Stimulated activated CD4-positive, alpha-beta T cell treated with anti-CD3 and anti-CD28 coated beads, Interleukin-2, amount 100 ng/mL, for 24 hours (primary cell): ENCODE data around the gene PLEKHG5.

Source experiments
- DNase-seq, 2 donors: peaks; one replicate each; pipeline ENCODE4 v3.0.0-alpha.2; 2020

The PLEKHG5 gene

DNA sequence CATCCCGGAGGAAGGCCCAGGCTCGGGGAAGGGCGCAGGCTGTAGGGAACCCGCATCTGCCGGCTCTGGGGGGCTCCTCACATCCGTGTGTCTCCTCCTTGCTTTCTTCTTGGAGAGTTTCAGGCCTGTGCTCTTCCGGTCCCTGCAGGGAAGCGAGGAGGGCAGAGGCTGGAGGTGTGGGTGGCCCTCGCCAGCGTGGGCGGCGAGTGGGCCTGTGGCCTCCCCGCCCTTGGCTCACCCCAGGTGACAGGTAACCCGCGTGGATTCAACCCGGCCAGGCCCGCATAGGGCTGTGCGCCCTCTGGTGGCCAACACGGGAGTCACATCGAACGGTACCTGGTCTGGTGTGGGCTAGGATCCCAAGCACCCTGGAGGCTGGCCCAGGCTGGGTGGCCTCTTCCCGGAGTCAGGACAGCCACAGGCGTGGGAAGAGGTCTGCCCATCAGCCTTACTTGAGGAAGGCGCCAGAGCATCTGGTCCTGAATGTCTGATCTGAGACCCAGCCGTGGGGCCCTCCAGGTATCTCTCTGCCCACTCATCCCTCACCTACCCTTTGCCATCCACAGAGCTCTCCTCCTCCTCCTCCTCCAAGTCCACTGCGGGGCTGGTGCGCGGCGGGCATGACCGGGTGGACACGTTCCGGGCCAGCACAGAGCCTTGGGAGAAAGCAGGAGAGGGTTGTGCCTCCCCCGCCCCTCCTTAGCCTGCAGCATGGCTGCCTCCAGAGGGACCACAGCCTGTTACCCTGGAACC is 15.9 kb downstream of the PLEKHG5 start:
- peak; percentile 82 to 83 for DNase-seq

DNA sequence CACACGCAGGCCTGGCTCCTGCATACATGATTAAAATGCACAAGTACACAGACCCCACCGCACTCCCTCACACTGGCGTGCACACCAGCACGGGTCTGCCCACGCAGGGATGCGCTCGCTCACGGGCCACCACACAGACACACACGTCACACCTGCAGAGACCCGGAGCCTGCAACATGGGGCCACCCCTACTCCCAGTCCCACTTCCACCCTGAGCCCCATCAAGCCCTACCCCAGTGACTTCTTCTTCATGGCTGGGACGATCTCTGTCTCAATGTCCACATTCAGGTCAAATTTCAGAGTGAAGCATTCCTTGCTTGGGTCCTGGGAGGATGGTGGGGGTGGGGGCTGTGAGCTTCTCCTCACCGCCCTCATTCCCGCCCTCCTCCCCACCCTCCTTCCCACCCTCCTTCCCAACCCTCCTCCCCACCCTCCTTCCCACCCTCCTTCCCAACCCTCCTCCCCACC is 16.6 kb downstream of the PLEKHG5 start:
- DNase-seq: no peak

DNA sequence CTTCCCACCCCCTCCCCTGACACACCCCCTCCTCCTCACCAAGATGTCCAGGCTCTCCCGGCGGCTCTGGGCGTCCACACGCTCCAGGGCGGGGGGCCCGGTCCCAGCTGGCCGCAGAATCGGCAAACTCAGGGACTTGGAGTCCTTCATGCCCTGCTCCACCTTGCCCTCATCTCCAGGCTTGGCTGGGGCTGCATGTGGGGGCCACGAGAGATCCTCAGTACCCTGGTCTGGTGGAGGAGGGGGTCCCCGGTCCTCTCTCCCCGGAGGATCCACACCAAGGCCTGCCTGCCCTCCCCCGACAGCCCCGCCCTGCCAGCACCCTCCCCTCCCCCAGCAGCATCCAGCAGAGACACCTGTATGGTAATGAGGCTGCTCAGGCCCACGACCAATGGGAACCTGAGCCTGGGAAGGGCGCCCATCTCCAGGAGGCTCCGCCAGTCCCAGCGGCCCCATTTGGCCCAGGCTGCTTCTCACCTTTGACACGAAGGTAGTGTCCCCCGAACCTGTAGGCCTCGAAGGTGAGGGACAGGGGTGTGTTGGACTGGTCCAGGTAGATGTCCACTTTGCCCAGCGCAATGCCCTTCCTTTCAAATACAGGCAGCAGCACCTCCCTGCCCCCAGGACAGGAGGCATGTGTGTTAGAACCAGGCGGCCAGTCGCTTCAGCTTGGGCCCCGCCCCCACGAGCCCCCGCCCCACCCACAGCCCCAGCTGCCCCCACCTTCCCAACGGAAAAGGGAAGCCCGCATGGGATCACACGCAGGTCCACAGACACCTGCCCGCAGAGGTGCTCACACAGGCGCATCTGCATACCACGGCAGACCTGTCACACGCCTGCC is 17.3 kb downstream of the PLEKHG5 start:
- no peak for DNase-seq

DNA sequence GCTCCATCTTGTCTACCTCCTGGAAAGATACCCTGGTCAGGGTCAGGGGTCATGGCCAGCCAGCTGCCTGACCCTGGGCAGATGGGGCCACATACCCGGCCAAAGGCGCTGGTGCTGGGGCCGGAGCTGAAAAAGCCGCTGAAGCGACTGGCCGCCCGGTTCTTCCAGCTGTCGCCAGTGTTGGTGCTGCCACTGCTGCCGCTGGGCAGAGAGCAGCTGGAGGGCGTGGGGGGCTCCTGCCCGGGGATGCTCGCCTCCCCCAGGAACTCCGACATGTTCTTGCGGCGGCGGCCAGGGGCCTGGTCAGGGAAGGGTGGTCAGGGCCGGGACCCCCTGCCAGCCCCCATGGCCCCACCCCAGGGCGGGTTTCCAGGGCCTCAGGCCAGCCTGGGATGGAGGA is 18.3 kb downstream of the PLEKHG5 start:
- no peak for DNase-seq

DNA sequence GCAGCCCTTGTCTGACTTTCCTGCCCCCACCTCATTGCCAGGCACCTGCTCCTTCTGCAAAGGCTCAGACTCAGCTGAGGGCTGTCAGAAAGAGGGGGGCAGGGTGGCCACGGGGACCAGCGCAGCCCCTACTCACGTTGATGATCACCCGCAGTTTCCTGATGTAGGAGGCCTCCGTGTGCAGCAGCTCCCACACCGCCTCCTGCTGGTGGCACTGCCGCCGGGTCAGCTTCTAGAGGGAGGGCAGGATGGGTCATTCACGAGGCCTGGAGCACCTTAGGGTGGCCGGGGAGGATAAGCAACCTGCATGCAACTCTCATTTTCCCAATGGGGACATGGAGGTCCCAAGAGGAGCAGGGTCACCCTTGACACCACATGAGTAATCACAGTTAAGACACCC is 19.1 kb downstream of the PLEKHG5 start:
- no peak for DNase-seq

DNA sequence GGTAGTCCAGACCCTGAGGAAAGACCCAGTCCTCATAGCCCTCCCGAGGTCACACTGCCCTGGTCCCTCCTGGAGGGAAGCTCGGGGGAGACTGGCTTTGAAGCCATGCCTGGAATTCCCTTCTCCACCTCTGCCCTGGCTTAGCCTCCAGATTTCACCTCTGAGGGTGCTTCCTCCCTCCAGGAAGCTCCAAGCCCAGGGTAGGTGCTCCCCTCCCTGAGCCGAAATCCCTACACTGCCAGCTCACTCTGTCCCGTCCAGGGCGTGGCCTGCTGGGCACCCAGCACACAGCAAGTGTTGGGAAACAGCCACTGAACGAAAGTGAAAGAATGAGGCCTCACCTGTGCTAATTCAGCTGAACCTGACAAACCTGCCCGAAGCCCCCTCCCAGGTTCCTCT is 19.5 kb downstream of the PLEKHG5 start:
- no peak for DNase-seq

DNA sequence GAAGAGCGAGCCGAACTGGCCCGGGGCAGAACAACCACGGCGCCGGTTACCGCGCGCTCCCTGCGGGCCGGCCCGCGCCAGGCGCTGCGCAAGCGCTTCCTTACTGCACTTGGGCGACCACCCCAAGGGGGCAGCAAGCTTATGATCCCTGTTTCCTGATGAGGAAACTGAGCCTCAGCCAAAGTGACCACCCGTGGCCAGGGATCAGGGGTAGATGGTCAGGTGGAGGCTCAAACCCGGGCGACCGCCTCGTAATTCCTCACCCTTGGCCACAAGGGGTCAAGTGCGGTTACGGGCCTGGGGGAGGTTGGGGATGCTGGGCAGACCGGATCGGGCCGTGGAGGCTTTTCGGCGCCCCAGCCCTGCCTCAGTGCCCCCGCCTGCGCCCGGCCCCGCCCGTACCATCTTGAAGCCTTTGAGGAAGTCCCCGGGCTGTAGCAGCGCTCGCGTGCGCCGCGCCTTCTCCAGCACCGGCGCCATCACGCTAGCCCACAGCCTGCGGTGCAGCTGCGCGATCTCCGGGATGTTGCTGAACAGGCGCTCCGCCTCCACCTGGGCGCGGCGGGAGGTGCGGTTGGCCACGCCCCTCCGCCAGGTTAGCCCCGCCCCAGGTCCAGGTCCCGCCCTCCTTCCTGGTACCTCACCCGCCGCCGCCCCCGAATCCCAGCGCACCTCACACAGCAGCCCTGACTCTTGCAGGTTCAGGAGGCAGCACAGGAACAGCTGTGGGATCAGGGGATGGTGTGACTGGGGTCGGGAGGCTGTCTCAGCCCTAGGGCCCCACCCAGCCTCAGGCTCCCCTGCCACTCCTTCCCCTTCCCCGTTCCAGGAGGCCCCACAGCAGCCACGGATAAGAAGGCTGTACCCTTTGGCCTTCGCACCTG is 20.1 kb downstream of the PLEKHG5 start:
- no peak for DNase-seq

DNA sequence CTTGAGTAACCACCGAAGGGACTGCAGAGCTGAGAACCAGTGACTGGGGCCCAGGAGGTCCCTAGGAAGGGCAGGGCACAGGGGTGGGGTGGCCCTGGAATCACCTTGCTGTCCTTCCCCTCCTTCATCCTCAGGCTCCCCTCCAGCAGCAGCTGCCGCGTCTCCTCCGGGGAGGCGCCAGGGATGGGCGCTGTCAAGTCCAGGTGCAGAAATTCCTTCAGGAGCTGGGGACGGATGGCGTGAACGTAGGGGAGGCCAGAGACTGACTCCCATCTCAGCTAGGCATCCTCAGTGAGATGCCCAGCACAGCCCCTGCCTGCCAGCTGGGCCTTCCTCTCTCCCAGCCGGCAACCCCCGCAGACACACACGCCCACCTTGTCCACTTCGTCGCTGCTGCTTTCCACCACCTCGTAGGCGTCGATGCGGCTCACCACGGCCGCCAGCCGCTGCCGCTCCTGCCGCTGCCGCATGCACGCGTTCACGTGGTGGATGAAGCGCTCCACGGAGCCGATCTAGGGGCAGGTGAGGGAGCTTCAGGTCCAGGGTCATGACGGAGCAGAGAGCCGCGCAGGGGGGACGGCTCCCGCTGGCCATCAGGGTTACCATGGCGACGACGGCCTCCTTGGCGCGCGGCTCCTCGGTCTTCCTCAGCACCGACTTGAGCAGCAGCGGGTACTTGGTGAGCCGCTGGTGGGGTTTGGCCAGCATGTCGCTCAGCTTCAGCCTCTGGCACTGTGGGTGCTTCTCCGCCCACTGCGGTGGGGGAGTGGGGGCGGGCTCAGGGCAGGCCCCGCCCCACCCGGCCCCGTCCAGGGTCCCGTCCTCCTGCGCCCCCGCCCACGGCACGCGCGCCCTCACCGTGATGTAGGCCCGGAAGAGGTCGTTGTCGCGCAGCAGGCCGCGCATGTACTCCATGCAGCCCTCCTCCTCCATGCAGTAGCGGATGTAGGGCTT is 21.1 kb downstream of the PLEKHG5 start:
- no peak for DNase-seq

DNA sequence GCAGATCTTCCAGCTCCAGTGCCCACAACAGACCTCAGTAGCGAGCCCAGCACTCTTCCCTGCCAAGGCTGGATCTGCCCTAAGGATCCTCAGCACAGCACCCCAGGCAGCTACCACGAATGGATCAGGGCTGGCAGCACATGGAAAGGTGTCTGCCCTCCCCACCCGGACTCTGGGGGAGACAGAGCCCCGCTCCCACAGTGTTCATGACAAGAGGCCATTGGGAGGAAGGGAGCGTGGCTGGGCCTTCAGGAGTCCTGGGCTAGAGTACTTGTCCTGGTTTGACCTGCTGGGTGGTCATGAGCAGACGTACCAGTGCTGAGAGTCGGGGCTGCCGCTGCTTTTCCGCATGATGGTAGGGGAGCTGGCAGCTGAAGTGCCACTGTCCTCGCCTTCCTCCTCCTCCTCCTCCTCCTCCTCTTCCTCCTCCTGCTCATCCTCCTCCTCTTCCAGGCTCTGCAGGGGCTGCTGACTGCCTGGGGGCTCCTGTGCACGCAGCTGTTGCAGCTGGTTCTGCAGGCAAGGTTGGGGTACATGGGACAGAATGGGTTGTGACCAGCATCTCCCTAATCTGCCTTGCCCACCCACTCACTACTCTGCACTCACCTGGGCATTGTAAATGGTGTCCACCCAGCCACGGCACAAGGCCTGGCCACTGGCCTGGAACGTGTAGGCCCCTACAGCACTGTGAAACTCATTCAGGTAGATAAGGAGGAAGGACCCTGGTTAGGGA is 22.6 kb downstream of the PLEKHG5 start:
- DNase-seq: no peak

DNA sequence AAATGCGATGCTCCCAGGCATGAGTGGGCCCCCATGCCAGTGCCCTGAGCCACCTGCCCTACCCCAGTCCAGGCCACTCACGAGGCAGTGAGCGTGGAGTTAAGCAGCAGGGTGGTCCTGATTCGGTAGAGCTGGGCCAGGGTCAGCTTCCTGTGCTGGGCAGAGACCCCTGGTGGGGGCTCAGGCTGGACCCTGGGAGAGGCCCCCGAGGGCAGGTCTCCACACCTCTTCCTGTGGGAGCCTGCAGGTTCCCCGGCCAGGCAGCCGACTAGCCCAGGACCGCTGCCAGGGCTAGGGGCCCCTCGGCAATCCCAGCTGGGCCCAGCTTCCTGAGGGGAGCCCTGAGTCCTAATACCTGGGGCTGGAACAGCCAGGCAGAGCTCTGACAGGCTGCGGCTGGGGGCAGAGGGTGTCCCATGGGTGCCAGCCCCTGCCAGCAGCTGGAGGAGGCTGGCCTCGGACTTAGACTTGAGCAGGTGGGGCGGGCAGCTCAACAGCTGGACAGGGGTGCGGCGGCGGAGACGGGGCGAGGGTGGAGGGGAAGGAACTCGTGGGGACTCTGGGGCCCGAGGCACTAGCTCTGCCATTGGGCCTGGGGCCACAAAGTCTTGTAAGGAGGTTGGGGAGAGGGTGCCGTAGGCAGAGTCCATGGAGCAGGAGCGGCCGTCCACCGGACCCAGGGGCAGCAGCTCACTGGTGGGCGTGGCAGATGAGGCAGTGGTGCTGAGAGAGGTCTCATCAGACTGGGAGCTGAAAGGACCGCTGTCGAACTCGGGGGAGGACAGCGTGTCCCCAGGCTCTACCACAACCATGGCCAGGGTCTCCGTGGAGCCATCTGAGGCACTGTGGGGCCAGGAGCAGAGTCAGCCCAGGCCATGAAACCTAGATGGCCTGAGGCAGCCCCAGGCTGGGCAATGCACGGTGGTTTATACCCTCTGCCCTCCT is 23.5 kb downstream of the PLEKHG5 start:
- DNase-seq: no peak

DNA sequence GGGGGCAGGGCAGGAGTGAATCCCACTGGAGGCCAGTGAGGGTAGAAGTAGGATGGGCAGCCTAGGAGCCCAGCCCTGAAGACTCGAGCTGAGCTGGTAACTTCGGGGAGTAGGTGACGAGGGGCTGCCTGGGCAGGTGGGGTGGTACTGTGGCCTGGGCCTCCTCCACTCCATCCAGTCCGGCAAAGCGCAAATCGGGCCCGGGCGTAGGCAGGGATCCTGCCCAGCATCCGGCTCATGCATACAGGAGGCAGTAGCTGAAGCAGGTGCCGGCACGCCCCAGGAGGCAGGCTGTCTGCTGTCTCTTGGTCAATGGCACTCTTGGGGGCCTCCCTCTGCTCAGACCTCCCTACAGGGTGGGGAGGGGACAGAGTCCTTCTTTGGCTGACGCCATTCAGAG is 24.2 kb downstream of the PLEKHG5 start:
- no peak for DNase-seq

DNA sequence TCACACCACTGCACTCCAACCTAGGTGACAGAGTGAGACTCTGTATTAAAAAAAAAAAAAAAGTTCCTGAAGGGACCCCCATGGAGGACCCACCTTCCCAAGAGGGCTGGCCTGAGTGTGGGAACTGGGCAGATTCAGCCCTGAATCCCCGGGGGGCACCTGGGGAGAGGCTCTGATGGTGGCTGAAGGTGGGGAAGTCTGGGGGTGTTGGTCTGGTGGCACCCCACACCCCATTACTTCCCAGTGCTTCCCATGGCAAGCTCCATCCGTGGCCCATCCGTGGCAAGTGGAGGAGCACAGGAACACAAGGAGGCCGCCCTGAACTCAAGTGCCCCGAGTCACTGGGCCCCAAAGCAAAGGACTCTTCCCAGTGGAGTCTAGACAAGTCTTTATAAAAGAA is 24.7 kb downstream of the PLEKHG5 start:
- no peak for DNase-seq

DNA sequence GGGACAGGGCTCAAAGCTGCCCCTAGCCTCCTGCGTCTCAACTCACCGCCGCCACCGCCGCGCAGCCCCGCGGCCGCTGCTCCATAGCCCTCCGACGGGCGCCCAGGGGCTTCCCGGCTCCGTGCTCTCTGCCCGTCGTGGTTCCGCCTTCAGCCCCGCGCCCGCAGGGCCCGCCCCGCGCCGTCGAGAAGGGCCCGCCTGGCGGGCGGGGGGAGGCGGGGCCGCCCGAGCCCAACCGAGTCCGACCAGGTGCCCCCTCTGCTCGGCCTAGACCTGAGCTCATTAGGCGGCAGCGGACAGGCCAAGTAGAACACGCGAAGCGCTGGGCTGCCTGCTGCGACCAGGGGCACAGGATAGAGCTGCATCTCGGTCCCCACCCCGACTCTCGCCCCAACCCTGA is 25.4 kb downstream of the PLEKHG5 start, which contains the start of gene TNFRSF25:
TNFRSF25 (minus strand) TSS at position 151 of the 400 bp plus-strand sequence; CDS start at position 85, 66 bp downstream.
- DNase-seq: peak; percentile 71 to 75

DNA sequence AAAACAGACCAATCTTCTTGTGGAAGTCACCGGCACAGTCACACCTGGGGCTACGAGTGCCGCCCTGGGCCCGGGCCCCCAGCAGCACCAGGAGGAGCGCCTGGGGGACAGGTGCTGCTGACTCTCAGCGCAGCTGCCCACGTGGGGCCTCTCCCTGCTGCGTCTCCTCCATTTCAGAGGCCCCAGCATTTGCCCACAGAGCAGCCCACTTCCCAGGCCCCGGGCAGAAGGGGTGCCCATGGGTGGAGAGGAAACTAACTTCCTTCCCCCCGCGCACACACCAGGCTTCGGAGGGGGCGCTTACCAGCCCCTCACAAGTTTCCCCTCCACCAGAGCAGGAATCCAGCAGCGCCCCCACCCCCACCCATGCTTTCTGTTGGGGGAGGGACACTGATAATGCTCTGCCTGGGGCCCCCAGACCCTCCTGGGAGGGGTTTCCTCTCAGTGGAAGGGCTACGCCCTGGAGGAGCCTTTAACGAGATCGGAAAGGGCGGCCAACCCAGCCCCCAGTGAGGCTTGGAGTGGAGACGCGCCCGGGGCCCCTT is 25.9 kb downstream of the PLEKHG5 start:
- DNase-seq: peak; percentile 61 to 62

DNA sequence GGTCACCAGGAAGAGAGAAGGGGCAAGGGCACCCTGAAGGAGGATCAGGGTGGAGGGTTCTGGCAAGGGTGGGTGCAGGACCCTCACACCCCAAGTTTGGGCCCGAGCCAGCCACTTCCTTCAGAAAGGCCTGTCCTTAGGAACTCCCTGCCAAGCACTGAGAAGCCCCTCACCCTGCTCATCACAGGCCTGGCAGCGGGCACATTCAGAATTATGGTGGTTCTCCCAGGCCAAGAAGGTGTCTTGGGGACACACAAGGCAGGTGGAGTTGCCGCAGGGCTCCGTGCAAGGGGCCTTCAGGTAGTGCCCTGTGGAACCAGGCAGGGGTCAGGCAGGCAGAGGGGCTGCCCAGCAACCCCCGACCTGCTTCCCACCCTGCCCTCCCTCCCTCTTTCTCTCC is 26.6 kb downstream of the PLEKHG5 start:
- no peak for DNase-seq

DNA sequence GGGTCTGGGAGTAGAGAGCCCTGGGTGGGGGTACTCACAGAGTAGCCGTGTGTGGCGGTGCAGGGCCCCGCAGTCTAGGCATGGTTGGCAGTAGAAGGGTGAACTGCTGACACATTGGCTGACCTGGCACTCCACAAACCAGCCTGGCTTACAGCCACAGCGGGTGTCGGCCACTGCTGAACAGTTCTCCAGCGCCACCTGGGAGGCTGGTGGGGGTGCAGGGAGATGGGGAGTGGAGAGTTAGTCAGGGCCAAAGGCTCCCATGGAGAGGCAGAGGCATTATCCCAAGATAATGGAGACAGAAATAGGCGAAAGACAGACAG is 27.0 kb downstream of the PLEKHG5 start:
- DNase-seq: peak; percentile 61 to 68

DNA sequence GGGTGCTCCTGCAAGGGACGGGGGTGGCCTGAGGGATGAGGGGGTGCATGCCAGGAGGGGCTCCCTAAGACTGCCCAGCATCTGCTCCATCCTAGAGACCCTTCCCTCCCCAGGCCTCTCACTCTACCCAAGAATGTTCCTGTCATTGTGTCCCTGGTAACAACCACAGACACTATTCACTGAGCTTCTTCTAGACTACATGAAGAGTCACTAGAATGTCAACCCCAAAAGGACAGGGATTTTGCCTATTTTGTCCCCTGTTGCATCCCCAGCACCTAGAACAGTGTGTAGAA is 28.4 kb downstream of the PLEKHG5 start:
- DNase-seq: no peak

DNA sequence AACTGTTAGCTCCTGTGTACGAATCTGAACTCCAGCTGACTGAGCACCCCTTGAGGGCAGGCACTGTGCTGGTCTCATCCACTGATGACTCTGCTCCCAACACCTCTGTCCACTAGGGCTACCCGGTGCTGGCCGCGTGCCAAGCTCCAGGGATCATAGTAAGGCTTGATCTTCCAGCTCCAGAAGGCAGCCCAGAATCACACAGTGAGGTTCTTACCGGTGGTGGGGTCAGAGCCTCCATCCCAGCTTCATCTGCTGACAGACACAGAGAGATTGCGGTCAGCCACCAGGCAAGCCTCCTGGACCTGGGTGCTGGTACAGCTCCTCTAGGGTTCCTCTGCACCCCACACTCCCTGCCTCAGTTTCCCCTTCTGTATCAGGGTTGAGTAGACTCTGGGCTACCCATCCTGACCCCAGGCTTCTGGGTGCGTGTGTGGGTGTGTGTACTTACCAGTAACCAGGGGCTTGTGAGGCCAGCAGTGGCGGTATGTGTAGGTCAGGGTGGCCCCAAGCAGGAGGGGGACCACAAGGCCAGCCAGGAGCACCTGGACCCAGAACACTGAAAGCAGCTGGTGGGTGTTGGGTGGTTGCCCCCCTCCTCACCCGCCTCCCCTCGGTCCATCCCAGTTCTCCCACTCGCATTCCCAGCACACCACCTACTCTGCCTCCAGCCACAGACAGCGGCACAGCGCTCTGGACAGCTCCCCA is 28.9 kb downstream of the PLEKHG5 start:
- no peak for DNase-seq
